ENCODE measurements around the gene LRRN2. TPM values are rescaled to one million over a fixed set of nuclear protein-coding genes. Genes with fewer than 3 reads are reported as not detected.

LRRN2 gene
- total and polyA plus RNA-seq, 2 of the 8 experiments (the other 6 are each of a cell fraction or from before 2014, with no cell fraction given) = 1.8 to 2.3 TPM

DNA sequence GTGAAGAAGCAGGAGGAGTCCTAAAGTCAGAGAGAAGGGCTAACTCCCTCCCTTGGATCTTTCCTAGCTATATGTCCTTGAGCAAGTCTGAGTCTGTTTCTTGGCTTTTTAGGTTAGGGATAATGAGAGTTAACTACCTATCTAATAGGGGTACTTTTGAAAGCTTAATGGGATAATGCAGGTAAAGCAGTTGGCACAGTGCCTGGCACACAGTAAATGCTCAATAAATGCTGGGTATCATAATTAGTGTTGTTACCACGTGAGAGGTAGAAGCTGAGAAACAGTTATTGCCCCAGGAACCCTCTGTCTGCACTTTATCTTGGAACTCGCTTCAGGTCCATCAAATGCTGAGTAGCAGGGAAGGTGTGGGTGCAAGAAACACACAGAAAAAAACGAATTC is 5.5 kb downstream of the LRRN2 start (continued):
- TF ChIP-seq, protein P1, sequence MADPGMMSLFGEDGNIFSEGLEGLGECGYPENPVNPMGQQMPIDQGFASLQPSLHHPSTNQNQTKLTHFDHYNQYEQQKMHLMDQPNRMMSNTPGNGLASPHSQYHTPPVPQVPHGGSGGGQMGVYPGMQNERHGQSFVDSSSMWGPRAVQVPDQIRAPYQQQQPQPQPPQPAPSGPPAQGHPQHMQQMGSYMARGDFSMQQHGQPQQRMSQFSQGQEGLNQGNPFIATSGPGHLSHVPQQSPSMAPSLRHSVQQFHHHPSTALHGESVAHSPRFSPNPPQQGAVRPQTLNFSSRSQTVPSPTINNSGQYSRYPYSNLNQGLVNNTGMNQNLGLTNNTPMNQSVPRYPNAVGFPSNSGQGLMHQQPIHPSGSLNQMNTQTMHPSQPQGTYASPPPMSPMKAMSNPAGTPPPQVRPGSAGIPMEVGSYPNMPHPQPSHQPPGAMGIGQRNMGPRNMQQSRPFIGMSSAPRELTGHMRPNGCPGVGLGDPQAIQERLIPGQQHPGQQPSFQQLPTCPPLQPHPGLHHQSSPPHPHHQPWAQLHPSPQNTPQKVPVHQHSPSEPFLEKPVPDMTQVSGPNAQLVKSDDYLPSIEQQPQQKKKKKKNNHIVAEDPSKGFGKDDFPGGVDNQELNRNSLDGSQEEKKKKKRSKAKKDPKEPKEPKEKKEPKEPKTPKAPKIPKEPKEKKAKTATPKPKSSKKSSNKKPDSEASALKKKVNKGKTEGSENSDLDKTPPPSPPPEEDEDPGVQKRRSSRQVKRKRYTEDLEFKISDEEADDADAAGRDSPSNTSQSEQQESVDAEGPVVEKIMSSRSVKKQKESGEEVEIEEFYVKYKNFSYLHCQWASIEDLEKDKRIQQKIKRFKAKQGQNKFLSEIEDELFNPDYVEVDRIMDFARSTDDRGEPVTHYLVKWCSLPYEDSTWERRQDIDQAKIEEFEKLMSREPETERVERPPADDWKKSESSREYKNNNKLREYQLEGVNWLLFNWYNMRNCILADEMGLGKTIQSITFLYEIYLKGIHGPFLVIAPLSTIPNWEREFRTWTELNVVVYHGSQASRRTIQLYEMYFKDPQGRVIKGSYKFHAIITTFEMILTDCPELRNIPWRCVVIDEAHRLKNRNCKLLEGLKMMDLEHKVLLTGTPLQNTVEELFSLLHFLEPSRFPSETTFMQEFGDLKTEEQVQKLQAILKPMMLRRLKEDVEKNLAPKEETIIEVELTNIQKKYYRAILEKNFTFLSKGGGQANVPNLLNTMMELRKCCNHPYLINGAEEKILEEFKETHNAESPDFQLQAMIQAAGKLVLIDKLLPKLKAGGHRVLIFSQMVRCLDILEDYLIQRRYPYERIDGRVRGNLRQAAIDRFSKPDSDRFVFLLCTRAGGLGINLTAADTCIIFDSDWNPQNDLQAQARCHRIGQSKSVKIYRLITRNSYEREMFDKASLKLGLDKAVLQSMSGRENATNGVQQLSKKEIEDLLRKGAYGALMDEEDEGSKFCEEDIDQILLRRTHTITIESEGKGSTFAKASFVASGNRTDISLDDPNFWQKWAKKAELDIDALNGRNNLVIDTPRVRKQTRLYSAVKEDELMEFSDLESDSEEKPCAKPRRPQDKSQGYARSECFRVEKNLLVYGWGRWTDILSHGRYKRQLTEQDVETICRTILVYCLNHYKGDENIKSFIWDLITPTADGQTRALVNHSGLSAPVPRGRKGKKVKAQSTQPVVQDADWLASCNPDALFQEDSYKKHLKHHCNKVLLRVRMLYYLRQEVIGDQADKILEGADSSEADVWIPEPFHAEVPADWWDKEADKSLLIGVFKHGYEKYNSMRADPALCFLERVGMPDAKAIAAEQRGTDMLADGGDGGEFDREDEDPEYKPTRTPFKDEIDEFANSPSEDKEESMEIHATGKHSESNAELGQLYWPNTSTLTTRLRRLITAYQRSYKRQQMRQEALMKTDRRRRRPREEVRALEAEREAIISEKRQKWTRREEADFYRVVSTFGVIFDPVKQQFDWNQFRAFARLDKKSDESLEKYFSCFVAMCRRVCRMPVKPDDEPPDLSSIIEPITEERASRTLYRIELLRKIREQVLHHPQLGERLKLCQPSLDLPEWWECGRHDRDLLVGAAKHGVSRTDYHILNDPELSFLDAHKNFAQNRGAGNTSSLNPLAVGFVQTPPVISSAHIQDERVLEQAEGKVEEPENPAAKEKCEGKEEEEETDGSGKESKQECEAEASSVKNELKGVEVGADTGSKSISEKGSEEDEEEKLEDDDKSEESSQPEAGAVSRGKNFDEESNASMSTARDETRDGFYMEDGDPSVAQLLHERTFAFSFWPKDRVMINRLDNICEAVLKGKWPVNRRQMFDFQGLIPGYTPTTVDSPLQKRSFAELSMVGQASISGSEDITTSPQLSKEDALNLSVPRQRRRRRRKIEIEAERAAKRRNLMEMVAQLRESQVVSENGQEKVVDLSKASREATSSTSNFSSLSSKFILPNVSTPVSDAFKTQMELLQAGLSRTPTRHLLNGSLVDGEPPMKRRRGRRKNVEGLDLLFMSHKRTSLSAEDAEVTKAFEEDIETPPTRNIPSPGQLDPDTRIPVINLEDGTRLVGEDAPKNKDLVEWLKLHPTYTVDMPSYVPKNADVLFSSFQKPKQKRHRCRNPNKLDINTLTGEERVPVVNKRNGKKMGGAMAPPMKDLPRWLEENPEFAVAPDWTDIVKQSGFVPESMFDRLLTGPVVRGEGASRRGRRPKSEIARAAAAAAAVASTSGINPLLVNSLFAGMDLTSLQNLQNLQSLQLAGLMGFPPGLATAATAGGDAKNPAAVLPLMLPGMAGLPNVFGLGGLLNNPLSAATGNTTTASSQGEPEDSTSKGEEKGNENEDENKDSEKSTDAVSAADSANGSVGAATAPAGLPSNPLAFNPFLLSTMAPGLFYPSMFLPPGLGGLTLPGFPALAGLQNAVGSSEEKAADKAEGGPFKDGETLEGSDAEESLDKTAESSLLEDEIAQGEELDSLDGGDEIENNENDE (IDR thresholded peaks at IDR 0.05; ENCODE audit: insufficient replicate concordance, low read length) = no peak
- TF ChIP-seq, protein P2, sequence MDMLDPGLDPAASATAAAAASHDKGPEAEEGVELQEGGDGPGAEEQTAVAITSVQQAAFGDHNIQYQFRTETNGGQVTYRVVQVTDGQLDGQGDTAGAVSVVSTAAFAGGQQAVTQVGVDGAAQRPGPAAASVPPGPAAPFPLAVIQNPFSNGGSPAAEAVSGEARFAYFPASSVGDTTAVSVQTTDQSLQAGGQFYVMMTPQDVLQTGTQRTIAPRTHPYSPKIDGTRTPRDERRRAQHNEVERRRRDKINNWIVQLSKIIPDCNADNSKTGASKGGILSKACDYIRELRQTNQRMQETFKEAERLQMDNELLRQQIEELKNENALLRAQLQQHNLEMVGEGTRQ (IDR thresholded peaks at IDR 0.05; ENCODE audit: low read length) = no peak
- TF ChIP-seq EGR1 (IDR thresholded peaks at IDR 0.05; ENCODE audit: borderline replicate concordance, low read depth, low read length) = no peak
- no peak for TF ChIP-seq MAFK (IDR thresholded peaks at IDR 0.05; ENCODE audit: low read depth, low read length)
- TF ChIP-seq RXRA (IDR thresholded peaks at IDR 0.05; ENCODE audit: insufficient read depth, low read depth, low read length) = no peak
